Inflammatory macrophage treated with lipopolysaccharide for 4 hours (primary cell): ENCODE results near the gene AK8.

ENCODE experiments used
- DNase-seq: peaks from one replicate; pipeline ENCODE4 v3.0.0-alpha.2; 2020

AK8 gene

DNA sequence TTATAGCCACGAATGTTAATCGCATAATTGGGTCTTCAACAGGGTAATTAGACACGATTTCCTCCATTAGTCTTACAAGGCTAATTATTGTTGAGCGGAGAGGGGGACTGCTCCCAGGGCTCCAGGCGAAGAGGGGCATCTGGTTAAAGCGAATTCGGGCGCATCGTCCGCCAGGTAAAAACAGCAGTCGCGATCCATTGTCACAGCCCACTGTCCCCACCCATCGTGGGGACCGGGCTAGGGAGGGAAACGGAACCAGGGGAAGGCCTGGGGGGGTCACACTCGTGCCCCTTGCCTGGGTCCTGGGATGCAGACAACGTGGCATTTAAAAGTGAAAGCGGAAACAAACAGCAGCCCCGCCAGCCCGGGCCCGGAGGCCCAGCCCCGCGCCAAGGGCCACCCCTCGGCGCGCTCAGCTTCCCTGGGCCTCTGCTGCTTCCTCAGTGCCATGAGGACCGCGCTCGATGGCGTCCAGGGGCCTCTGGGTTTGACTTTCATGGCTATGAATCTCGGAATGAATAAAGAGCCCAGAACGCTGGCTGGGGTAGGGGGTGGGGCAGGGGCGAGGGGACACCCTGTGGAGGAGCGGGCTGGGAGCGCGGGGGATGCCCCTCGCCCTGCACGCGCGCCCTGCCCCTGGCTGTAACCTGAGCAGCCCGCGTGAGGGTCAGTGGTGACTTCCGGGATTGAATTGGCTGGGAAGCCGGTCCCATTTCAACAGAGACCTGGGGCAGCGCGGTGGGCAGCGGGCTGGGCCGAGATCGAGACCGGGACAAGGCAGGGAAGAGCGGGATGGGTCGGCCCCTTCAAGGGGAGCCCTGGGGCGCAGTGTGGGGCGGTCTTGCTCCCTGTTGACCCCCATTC lies 107.9 kb downstream of the AK8 start:
- DNase-seq = peak; percentile 70

DNA sequence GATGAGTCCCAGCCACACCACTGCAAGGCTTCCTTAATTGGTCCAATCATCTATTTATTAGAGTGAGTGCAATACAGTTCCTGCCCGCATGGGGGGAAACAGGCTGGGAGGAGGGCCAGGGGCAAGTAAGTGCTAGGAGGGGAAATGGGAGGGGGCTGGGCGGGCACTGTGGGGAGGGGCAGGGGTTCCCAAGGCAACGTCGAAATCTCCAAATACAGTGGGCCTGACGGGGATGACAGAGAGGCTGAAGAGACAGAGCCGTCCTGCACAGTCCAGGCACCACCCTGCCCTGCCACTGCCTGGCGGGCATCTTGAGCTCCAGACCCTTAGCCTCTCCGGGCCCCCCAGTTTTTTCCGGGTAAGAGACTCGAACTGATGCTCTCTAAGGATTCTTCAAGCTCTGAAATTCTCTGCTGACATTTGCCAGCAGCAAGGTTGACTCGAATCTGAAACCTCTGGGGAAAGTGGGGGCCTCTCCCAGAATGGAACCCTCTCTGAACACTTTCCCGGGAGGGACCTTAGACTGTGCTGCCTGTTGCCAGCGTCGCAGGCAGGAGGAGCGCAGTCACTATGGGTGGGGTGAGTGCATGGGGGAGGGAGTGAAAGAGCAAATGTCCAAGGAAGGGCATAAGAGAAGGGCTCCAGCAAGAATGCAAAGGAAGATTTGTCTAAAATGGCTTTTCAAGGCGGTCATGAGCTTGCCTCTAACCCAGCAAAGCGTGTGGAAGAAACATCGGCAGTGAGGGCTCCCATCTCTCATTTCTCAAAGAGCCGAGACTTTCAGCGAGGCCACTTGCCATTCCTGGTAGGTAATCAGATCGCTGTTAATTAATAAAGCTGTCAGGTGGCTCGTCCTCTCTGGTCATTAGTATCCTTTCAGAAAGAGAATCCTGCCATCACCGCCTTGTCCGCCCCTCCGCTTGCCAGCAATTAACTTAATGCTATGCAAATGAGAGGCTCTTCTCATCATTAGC lies 108.9 kb downstream of the AK8 start:
- peak; percentile 48 for DNase-seq

DNA sequence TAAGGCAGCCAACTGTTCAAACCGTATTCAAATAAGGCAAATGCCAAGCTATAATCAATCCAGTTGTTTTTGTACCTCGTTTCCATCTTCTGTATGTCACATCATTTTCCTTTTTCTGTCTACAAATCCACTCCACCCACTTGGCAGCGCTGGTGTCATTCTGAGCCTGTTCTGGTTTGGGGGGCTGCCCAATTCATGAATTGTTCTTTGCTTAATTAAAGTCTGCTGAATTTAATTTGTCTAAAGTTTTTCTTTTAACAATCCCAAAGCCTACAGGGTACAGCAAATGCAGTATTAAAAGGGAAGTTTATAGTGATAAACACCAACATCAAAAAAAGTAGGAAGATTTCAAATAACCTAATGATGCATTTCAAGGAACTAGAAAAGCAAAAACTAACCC lies 114.5 kb downstream of the AK8 start:
- no peak for DNase-seq

GRCh38 chr9:132762896-132763295 lies 115.2 kb downstream of the AK8 start:
- DNase-seq = no peak

DNA sequence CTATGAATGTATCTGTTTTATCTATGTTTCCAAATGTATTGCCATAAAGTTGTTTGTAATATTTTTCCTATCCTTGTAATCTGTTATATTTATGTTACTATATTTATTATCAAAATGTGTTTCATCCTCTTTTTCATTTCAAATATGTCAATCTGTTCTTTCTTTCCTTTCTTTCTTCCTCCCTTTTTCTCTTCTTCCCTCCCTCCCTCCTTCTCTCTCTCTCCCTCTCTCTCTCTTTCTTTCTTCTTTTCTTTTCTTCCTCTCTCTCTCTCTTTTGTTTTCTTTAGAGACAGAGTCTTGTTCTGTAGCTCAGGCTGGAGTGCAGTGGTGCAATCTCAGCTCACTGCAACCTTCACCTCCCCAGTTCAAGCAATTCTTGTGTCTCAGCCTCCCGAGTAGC lies 116.5 kb downstream of the AK8 start:
- DNase-seq = no peak

GRCh38 chr9:132760057-132760456 lies 118.0 kb downstream of the AK8 start:
- DNase-seq = no peak

DNA sequence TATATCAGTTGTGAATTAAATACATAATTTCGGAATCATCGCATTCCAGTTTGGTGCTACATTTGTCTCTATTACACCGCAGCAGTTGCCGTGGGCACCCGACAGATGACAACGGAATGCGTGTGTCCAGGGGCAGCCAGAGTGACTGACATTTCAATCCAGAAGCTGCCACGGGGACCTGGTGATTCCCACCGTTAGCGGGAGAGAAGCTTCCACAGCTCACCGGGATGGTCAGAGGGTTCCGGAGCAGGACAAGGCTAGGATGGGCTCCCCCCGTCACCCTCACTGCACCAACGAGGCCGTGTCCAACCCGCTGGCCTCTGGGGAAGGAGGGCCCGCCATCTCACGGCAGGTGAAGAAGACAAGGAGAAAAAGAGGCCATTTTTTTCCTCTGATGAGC lies 121.1 kb downstream of the AK8 start:
- DNase-seq = no peak

DNA sequence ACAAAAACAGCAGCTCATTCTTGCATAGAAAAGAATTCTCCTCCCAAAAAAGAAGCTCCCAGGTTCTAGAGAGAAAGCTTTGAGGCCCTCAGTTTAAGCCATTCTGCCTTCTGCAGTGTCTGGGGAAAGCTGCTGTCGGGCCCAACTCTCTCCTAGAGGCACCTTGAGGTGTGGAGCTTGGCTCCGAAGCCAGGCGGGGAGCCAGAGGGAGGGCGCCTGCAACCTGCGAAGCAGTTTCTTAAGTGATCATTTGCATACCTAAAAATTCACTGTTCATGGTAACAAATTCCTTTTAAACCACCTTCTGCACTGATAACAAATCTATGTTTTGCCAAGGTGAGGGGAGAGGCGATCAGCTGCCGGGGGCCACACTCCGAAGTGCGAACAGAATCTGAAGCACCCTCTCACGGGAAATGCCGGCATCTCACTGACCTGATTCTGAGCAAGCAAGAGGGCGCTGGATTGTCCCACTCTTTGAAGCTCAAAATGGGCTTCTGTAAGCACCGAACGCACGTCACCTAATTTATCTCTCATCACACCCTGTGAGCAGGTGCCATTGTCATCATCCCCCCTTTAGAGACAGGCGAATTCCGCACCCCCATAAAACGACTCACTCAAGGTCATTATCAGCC lies 121.8 kb downstream of the AK8 start:
- DNase-seq = no peak

DNA sequence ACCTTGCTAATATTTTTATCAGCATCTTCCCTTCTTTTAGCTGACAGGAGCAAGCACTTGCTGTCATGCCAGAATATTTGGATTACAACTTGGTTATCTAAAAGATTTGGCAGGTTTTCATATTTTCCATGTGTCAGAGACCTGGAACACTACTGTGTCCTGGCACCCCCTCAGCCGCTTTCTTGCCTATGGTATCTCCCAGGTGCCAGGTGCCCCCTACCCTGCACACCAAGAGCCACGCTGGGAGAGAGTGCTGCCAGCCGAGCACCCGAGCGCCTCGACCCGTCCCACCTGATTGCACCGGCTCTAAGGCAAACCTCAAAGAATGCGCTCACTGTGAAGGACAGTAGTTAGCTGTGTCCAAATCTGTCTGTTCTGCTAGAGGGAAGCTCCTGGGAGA lies 123.0 kb downstream of the AK8 start:
- DNase-seq = no peak

- no peak for DNase-seq
These were observed 123.8 kb downstream of the AK8 start for GRCh38 chr9:132754236-132754635.

DNA sequence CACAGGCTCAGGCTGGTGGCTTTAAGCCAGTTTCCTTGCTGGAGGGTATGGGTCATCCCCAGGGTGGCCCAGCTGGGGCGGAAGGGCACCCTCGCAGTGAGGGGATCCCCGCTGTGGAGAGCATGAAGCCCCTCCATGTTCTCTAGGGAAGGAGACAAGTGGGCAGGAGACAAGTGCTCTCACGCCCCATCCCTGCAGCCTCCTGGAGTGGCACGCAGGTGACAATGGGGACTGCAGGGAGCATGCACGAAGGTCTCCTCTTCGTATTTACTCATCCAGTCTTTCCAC lies 124.5 kb downstream of the AK8 start:
- DNase-seq = no peak

- DNase-seq = no peak
These were observed 125.0 kb downstream of the AK8 start for GRCh38 chr9:132752877-132753592.

GRCh38 chr9:132750668-132751067 lies 127.4 kb downstream of the AK8 start:
- DNase-seq = no peak

DNA sequence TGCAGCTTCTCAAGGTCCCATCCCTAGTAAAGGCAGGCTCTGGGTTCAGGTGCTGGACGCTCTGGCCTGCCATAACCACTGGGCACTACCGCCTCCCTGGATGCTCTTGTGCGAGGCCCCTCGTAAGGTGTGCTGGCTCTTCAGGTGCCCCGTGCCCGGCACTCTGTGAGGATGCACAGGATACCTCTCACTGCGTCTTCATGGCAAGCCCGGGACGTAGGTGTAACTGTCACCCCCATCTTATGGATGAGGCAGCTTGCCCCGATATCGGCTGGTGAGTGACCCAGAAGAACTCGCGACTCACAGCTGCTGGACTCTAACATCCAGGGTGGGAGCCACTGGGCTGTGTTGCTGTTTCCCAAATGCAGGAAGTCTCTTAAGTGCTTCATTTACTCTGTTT lies 128.8 kb downstream of the AK8 start:
- DNase-seq = no peak

DNA sequence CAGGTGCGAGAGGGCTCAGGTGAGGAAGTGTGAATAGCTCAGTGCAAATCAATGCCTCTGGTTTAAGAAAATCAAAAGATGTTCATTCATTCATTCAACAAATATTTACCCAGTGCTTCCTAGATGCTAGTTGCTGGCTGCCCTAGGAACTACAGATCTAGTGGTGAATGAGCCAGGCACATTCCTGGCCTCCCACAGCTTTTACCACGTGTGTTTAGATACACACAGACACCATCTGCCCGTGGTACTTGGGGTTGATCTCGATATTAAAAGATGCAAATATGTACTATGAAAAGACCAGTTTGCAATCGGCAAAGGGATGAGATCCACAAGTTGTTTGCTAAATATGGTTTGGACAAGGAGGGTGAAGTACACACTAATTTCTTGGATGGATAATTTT lies 129.6 kb downstream of the AK8 start:
- DNase-seq = no peak

DNA sequence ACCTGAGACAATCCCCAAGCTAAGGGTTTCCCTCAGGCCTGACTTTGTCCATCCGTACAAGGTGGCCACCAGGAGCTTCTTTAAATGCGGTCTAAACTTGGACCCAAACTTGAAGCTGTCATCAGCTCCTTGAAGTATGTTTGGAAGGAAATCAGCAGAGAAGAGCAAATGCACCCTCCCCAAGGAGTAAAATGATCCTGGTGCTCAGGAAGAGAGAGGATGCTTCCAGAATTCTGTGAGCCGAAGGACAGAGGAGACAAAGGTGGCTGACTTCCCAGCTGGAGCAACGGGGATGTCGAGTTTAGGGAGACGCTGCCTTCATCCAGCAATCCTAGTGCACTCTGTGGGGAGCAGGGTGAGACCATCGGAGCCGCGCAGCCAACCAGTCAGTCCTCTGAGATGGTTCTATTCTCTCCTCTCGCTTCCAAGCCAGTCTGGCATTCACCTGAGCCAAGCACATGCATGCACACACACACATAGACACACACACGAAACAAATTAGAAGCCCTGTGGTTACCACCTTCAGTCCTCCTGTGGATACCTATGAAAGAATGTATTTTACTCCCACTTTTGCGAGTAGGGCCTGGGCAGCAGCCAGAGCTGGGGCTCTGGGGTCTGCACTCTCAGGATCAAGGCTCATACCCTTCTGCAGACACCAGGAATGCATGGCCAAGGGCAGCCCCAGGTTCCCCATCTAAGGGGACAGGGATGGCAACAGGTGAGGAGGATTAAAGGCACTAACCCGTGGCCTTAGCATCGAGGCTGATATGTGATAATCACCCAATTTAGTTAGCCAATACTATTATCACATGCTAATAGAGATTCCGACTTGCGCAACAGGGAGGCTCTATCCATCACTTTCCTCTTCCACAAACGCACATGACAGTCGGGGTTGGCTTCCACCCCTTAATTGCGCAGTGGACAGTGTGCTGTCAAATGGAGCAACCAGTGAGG lies 132.1 kb downstream of the AK8 start:
- DNase-seq = no peak

- DNase-seq = no peak
These were observed 133.0 kb downstream of the AK8 start for GRCh38 chr9:132744881-132745755.

- no peak for DNase-seq
These were observed 134.1 kb downstream of the AK8 start for GRCh38 chr9:132743931-132744479.

DNA sequence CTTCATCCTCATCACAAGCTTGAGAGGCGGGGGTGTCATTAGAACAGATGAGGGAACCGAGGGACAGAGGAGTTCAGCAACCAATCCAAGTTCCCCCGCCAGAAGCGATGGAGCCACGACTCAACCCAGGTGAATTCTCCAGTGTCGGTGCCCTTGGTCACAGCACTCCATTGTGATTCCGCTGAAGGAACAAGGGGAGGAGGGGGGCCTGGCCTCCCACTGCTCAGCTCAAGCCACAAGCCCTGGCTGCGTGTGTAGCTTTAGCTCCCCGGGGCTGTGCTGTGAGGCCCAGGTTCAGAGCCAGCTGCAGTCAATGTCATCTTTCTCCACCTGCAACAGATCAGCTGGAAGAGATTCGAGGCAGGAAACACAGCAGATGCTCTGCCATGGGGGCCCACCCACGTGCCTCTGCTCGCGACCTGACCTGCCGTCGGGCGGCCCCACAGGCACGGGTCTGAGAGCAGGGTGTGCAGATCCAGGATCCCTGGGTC lies 135.2 kb downstream of the AK8 start:
- DNase-seq = no peak
